HepG2 (cell line): ENCODE results near the gene SRD5A3. TPM values are rescaled to one million over a fixed set of nuclear protein-coding genes. Genes with fewer than 3 reads are reported as not detected.

ENCODE experiments used
- AHR ChIP-seq: IDR thresholded peaks from 2 replicates; pipeline ENCODE4 v1.6.1; 2018; ENCODE audit warnings: missing genetic modification reagents, missing compliant biosample characterization
- ARHGAP35 ChIP-seq: sonication (generic); formaldehyde crosslinking; IDR thresholded peaks from 2 replicates; pipeline ENCODE4 v1.9.0; 2022; ENCODE audit warnings: mild to moderate bottlenecking, inconsistent platforms, moderate library complexity, missing genetic modification reagents, borderline replicate concordance
- ASH2L ChIP-seq: fragments of 300-600, 200-600 bp; sonication (generic); IDR thresholded peaks from 2 replicates; pipeline ENCODE4 v1.7.0; 2017; ENCODE audit warnings: low read depth, mild to moderate bottlenecking, moderate library complexity, mixed read lengths, low read length; ENCODE audit not compliant: insufficient read length
- CHD2 ChIP-seq: IDR thresholded peaks from 2 replicates; pipeline ENCODE4 v1.6.1; 2011; ENCODE audit warnings: low read depth, low read length, improper control_type of control experiment
- HNF1A ChIP-seq, 2 experiments: sonication (generic) in 1 of 2; formaldehyde crosslinking in 1 of 2; IDR thresholded peaks; 2 replicates each; pipeline versions ENCODE4 v1.4.0 to v1.6.1; 2016 to 2020; ENCODE audit warnings: borderline replicate concordance in 1 of 2, low read depth in 1 of 2, mild to moderate bottlenecking in 1 of 2, missing genetic modification reagents in 1 of 2
- PAF1 ChIP-seq: IDR thresholded peaks from 2 replicates; pipeline ENCODE4 v1.6.1; 2016; ENCODE audit warnings: missing genetic modification reagents, missing compliant biosample characterization
- RBM39 ChIP-seq: fragments of 200-400 bp; formaldehyde crosslinking; IDR thresholded peaks from one replicate; pipeline ENCODE4 v1.6.1; 2018; ENCODE audit warnings: antibody characterized with exemption, mild to moderate bottlenecking, low read depth, low read length; ENCODE audit not compliant: poor library complexity, severe bottlenecking
- RFX5 ChIP-seq: IDR thresholded peaks from 2 replicates; pipeline ENCODE4 v1.6.1; 2011; ENCODE audit warnings: low read depth, low read length, improper control_type of control experiment
- TAF15 ChIP-seq: fragments of 200-400 bp; formaldehyde crosslinking; IDR thresholded peaks from one replicate; pipeline ENCODE4 v1.6.1; 2018; ENCODE audit warnings: mild to moderate bottlenecking, low read depth, low read length; ENCODE audit not compliant: poor library complexity, severe bottlenecking
- TEAD2 ChIP-seq: sonication (generic); formaldehyde crosslinking; IDR thresholded peaks from 2 replicates; pipeline ENCODE4 v1.9.0; 2021; ENCODE audit warnings: missing genetic modification reagents
- ZBTB43 ChIP-seq: sonication (generic); formaldehyde crosslinking; conservative IDR thresholded peaks from 2 replicates; pipeline ENCODE4 v1.4.0; 2020; ENCODE audit warnings: missing genetic modification reagents
- ZBTB44 ChIP-seq: sonication (generic); formaldehyde crosslinking; IDR thresholded peaks from 2 replicates; pipeline ENCODE4 v1.4.0; 2020; ENCODE audit warnings: missing genetic modification reagents
- ZFY ChIP-seq: sonication (generic); formaldehyde crosslinking; IDR thresholded peaks from 2 replicates; pipeline ENCODE4 v1.4.0; 2020; ENCODE audit warnings: missing genetic modification reagents
- ZNF253 ChIP-seq: sonication (generic); formaldehyde crosslinking; IDR thresholded peaks from 2 replicates; pipeline ENCODE4 v1.8.0; 2022; ENCODE audit warnings: mild to moderate bottlenecking, missing genetic modification reagents, borderline replicate concordance
- ZNF350 ChIP-seq: sonication (generic); formaldehyde crosslinking; IDR thresholded peaks from 2 replicates; pipeline ENCODE4 v1.4.0; 2020; ENCODE audit warnings: mild to moderate bottlenecking, low read depth, missing genetic modification reagents, borderline replicate concordance
- ZNF383 ChIP-seq: sonication (generic); formaldehyde crosslinking; IDR thresholded peaks from 2 replicates; pipeline ENCODE4 v1.4.0; 2020; ENCODE audit warnings: missing genetic modification reagents, mild to moderate bottlenecking, borderline replicate concordance
- ZNF619 ChIP-seq: sonication (generic); formaldehyde crosslinking; IDR thresholded peaks from 2 replicates; pipeline ENCODE4 v1.4.0; 2020; ENCODE audit warnings: mild to moderate bottlenecking, missing genetic modification reagents
- ZNF710 ChIP-seq: sonication (generic); formaldehyde crosslinking; IDR thresholded peaks from 2 replicates; pipeline ENCODE4 v1.5.0; 2020; ENCODE audit warnings: mild to moderate bottlenecking, missing genetic modification reagents, borderline replicate concordance
- polyA plus RNA-seq, 8 experiments: library from polyadenylated mRNA; depleted of rRNA in 3 of 8; stranded (reverse) in 7 of 8; unstranded in 1 of 8; fragments of >200 nt; fragmentation: Illumina TruSeq in 4 of 8; extraction: Trizol in 4 of 8; gene quantifications; 2 replicates each; pipeline versions ENCODE4 v1.2.1 to v1.2.3, GENCODE V29; 2011 to 2016; ENCODE audit warnings: low read depth in 4 of 8, missing spikeins in 1 of 8, mixed read lengths in 1 of 8; ENCODE audit not compliant: insufficient read depth in 1 of 8
- total RNA-seq, 5 experiments: library from RNA; depleted of rRNA; stranded (reverse); fragments of >200 nt; fragmentation: Illumina TruSeq; extraction: Trizol; gene quantifications; 2 replicates each; pipeline ENCODE4 v1.2.3, GENCODE V29; 2016; ENCODE audit warnings: low read depth in 1 of 5

Gene SRD5A3
- total and polyA plus RNA-seq, 2 of the 13 experiments (the other 11 are each of a cell fraction or from before 2014, with no cell fraction given): 12.4 to 18.4 TPM

GRCh38 chr4:55346851-55347255 is 811 bp downstream of the SRD5A3 start (continued):
- TF ChIP-seq HNF1A (IDR thresholded peaks at IDR 0.05; ENCODE audit: low read depth): no peak
- no peak for TF ChIP-seq HNF1A (CRISPR knock-in tag; IDR thresholded peaks at IDR 0.05; ENCODE audit: borderline replicate concordance)
- TF ChIP-seq ARHGAP35 (CRISPR knock-in tag): no peak
- no peak for TF ChIP-seq ZBTB44
- TF ChIP-seq AHR (CRISPR knock-in tag): peak; percentile 57; the same call in 1 of the 2 replicates
- TF ChIP-seq ZBTB43 (CRISPR knock-in tag): no peak
- peak; percentile 5 for TF ChIP-seq RBM39
- no peak for TF ChIP-seq ZNF710 (CRISPR knock-in tag)
- TF ChIP-seq ZFY: peak; percentile 55; the same call in 1 of the 2 replicates
- TF ChIP-seq ZNF350 (CRISPR knock-in tag): peak; percentile 60; the same call in 1 of the 2 replicates
- TF ChIP-seq TEAD2: no peak
- TF ChIP-seq CHD2: no peak
- TF ChIP-seq ASH2L: peak; percentile 6
- no peak for TF ChIP-seq ZNF383
- 0 out of 2 replicates have a peak, but pooled peaks have one; percentile 5 for TF ChIP-seq ZNF619 (CRISPR knock-in tag)
- no peak for TF ChIP-seq ZNF253
- TF ChIP-seq RFX5: no peak
- no peak for TF ChIP-seq TAF15
- no peak for TF ChIP-seq PAF1 (CRISPR knock-in tag)
